Hematopoietic multipotent progenitor cell (in vitro differentiated cells): ENCODE results near the gene BPIFB6. TPM values are rescaled to one million over a fixed set of nuclear protein-coding genes. Genes with fewer than 3 reads are reported as not detected.
"Not testable (repeated sequence)": the region's sequence is repeated elsewhere in the genome, so short reads cannot be mapped to it uniquely, and the experiment has no call there.

Source experiments
- DNase-seq, 3 donors: peaks; one replicate each; pipeline ENCODE4 v3.0.0-alpha.2; 2011 to 2015; ENCODE audit warnings: low read depth in 2 of 3, low spot score in 2 of 3
- total RNA-seq: library from RNA; depleted of rRNA; stranded (reverse); fragments of >200 nt; gene quantifications from one replicate; pipeline ENCODE4 v1.2.3, GENCODE V29; 2012

BPIFB6 gene
- total RNA-seq, 1 donor: not detected

DNA sequence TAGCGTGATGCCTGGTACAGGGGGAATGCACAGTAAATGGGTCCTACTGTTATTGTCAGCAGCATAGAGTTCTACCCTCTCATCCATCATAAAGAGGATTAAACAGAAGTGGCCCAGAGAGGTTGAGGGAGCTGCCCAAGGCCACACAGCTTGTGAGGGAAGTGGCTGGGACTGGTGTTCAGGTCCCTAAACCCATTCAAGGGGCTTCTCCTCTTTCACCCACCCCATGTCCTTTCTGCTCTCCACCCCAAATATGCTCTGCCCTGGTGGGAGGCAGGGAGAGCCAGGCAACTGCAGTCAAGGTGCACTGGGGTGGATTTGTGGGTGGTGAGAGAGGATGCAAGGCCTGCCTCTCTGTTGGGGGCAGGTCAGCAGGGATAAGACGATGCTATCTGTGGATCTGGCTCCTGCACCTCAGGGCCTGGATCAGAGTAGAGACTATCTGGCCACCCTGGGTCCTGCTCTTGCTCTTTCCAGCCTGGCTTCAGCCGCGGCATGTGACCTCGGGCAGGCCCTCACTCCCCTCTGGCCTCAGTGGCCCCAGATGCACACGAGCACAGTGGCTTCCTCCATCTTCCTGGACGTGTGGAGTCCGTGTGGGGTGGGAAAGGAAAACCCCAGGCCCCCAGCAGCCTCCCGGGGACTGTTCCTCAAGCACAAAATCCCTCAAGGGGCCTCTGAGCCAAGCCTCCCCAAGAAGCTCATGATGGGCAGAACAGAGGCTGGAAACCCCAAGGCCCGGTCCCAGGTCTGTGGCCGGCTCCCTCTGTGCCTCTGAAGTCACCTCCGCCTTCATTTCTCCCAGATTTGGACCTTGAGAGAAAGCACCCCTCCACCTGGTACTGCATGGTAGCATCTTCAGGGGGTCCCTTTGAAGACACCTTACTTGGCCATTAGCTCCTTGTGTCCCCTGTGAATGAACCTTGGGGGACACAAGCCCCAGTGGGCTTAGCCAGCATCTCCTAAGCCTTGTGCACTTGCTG, 3.4 kb upstream of the BPIFB6 start:
- no peak for DNase-seq

DNA sequence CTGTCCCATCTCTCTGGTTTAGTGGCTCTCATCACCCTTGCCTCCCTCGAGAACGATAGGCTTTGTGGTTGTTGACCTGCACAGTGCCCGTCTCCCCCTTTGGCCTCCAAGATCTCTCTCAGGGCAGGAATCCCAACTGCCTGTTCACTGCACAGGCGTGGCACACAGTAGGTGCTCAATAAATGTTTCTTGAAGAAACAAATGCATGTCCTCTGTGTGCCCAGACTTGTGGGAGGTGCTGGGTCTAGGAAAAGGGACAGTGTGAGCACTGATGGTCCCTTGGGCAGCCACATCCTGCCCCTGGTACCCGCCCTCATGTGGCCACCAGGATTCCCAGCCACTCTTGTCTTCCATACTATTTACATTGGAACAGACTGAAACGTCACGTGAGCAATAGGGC, 2.6 kb upstream of the BPIFB6 start:
- no peak for DNase-seq

- DNase-seq: no peak
Observed at GRCh38 chr20:33030076-33030475, 1.4 kb upstream of the BPIFB6 start.

- no peak for DNase-seq
Observed at GRCh38 chr20:33030569-33030968, 879 bp upstream of the BPIFB6 start.

- DNase-seq: no peak
Observed at GRCh38 chr20:33032555-33032954, 1.1 kb downstream of the BPIFB6 start.

DNA sequence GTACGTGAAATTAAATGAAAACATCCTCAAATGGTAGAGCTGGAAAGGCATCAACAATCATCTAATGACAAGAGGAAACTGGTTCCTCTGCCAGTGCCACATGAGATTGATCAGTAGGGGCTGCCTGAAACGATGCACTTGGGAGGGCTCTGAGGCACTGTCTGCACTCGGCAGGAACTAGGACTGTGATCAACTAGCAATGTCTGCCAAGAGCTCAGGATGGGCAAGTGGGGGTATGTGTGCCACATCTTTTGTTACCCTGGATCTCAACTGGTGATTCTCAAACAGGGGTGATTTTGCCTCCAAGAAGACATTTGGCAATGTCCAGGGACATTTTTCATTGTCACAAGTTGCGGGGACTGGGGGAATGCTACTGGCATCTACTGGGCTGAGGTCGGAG, 1.9 kb downstream of the BPIFB6 start:
- no peak for DNase-seq

- DNase-seq: no peak
Observed at GRCh38 chr20:33034115-33034514, 2.7 kb downstream of the BPIFB6 start.

DNA sequence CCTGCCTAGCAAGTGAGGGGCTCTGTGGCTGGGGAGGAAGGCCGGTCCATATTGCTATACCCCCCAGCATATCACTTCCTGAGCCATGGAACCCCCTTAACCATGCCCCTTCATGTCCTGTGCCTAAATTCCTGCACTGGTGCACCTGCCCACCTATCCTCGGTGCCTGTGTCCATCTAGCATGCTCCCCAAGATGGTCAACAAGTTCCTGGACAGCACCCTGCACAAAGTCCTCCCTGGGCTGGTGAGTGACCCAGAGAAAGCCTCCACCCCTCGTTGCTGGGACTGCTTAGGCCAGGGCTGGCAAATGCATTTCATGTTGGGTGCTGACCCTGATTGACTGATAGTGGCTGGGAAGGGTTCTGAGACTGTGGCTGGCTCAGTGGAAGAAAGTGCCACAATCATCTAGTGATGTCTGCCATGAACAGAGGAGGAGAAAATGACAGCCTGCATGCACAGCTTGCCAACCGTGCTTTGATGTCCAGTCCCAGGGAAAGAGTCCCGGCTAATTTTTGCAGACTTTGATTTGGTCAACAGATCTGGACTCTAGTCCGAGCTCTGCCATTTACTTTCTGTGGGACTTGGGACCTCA, 3.5 kb downstream of the BPIFB6 start:
- no peak for DNase-seq

GRCh38 chr20:33037456-33037855, 6.0 kb downstream of the BPIFB6 start:
- no peak for DNase-seq

DNA sequence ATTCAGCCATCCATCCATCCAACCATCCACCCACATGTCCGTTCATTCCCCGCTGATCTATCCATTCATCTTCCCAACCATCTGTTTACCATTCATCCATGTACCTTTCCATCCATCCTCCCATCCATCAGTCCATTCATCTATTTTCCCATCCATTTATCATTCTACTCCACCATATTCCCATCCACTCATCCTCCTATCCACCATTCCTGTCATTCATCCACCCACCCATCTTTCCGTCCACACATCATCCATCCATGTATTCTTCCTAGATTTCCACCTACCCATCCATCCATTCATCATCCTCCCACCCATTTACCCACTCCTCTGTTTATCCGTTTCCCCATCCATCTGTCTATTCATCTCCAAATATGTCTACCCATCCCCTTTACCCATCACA, 6.8 kb downstream of the BPIFB6 start:
- no peak for DNase-seq

- DNase-seq: no peak
Observed at GRCh38 chr20:33042430-33042829, 11.0 kb downstream of the BPIFB6 start.

DNA sequence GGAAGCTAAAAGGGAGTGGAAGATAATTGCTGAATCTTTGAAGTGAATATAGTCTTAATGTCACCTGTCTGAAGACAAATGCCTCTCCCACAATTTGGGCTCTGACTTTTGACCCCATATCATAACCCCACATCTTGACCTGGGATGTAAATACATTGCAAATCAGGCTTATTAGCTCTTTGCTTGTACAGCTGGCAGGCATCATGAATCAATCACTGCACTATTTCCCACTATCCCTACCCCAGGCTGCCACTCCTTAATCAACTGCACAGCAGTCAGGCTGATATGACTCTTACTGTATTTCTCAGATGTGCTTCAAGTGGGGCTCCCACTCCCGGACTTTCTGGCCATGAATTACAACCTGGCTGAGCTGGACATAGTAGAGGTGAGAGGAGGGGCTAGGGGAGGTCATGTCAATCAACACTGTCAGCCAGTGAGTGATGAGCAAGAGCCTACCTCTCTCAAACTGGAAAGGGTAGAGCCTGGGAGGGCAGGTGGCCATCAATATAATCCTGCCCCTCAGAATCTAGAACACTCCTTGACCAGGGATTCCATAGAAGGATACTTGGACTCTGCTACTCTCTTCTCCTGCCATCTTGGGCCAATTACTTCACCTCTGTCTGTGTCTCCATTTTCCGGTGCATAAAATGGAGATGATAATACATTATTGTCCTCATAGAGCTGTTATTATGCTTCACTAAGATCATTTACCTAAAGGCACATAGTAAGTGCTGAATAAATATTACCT, 11.7 kb downstream of the BPIFB6 start:
- DNase-seq: no peak

- DNase-seq: no peak
Observed at GRCh38 chr20:33043731-33044181, 12.3 kb downstream of the BPIFB6 start.

DNA sequence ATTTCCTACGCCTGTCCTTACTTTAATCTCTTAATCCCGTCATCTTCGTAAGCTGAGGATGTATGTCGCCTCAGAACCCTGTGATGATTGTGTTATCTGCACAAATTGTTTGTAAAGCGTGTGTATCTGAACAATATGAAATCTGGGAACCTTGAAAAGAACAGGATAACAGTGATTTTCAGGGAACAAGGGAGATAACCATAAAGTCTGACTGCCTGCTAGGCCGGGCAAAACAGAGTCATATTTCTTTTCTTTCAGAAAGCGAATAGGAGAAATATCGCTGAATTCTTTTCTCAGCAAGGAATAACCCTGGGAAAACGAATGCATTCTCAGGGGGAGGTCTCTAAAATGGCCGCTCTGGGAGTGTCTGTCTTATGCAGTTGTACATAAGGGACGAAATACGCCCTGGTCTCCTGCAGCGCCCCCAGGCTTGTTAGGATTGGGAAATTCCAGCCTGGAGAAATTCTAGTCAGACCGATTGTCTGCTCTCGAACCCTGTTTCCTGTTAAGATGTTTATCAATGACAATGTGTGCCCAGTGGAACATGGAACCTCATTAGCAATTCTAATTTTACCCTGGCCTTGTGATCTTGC, 13.8 kb downstream of the BPIFB6 start:
- DNase-seq: not testable (repeated sequence)

DNA sequence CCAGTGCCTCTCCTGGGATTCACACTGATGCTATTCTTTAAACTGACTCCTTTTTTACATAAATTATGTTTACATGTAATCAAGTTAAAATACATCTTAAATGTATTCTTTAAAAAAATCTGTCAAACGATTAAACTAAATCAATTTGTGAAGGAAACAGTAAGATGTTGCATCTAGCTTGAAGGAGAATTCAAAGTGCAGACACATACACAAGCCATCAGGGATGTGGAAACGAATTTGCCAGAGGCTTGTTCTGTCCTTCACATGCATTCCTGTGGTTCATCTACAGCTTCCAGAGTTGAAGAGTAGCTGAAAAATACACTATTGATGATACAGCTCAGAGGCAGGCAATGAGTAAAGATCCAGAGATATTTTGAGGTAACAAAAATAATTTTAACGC, 15.0 kb downstream of the BPIFB6 start:
- no peak for DNase-seq

DNA sequence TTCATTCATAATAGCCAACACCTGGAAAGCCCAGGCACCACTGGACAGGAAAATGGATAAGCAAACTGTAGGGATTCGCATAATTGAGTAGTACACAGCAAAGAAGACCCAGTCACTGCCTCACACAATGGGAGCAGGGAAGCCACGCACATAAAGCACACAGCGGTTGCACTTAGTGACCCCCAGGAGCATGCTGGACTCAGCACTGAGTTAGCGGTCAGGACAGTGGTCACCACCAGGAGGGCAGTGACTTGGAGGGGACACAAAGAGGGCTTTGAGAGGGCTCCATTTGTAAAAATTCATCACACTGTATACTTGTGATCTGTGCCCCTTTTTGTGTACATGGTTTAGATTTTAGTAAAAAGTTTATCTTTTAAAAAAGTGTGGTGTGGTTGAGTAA, 19.9 kb downstream of the BPIFB6 start:
- DNase-seq: no peak

DNA sequence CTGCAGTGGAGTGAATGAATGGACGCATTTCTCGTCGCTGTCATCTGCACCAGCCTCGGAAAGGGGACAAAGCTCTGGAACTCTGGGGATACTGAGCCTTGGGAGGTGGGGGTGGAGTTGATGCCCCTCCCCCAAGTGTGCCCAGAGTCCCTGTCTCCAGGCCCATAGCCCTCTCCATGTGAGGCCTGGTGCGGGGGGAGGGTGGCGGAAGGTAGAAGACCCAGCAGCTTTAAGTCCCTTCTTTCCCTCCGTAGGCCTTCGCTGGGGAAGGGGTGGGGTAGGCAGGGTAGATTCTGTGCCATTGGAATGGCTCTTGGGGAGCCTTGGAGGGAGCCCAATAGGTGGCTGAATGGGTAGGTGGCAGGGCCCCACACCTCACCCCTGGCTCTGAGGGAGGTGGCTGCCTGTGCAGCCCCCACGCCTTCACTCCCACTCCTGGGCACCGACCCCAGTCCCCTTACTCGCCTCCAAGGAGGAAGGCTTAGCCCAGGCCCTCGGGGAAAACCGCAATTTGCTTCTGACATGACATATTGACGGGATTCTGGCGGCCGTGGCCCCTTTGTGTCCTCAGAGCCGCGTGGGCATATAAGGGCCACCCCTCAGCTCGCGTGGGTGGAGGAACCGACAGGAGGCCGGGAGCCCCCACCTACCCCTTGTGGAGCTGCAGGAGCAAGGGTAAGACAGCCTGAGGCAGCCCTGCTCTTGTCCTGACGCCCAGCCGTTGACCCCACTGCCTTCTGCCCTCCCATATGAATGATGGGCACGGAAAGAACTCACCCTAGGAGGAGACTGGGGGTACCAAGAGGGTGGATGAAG, 22.1 kb downstream of the BPIFB6 start, which contains the start of gene BPIFB3:
Gene BPIFB3 (plus strand): TSS at position 613 of the 816 bp plus-strand sequence. CDS start 1,533 bp downstream, outside the sequence.
- DNase-seq: no peak

GRCh38 chr20:33054381-33054780, 22.9 kb downstream of the BPIFB6 start:
- no peak for DNase-seq

GRCh38 chr20:33054791-33055190, 23.3 kb downstream of the BPIFB6 start:
- DNase-seq: no peak

- no peak for DNase-seq
Observed at GRCh38 chr20:33059136-33059535, 27.7 kb downstream of the BPIFB6 start.
